CD14-positive monocyte (primary cell): Measurements from ENCODE around the gene CNGB1. TPM values are rescaled to one million over a fixed set of nuclear protein-coding genes. Genes with fewer than 3 reads are reported as not detected.

ENCODE experiments used
- DNase-seq, 3 donors: peaks; one replicate each; pipeline ENCODE4 v3.0.0-alpha.2; 2011 to 2022
- H2AFZ ChIP-seq: 2 replicates; pipeline ENCODE4 v1.6.0; 2012; ENCODE audit warnings: mild to moderate bottlenecking, low read depth, low read length, inconsistent platforms; ENCODE audit not compliant: insufficient read depth, poor library complexity, severe bottlenecking
- H3K27ac ChIP-seq, 2 donors: 1 replicate in 1 of 2; 2 replicates in 1 of 2; pipeline ENCODE4 v1.5.1; 2012 to 2013; ENCODE audit warnings: low read length in 2 of 2, control low read depth in 1 of 2, inconsistent platforms in 1 of 2, low read depth in 1 of 2, mild to moderate bottlenecking in 1 of 2
- H3K27me3 ChIP-seq, 2 donors: one replicate each; pipeline versions ENCODE4 v1.6.0 to v1.6.1; 2011 to 2013; ENCODE audit warnings: low read length in 2 of 2; ENCODE audit not compliant: control insufficient read depth in 2 of 2, insufficient read depth in 2 of 2
- H3K36me3 ChIP-seq, 2 donors: replicated peaks in 1 of 2; 1 replicate in 1 of 2; 2 replicates in 1 of 2; pipeline versions ENCODE4 v1.5.1 to v1.6.1; 2012 to 2013; ENCODE audit warnings: low read length in 2 of 2, control low read depth in 1 of 2, inconsistent platforms in 1 of 2, mild to moderate bottlenecking in 1 of 2; ENCODE audit not compliant: insufficient read depth in 2 of 2, control insufficient read depth in 1 of 2
- H3K4me1 ChIP-seq, 2 donors: 1 replicate in 1 of 2; 2 replicates in 1 of 2; pipeline versions ENCODE4 v1.5.1 to v1.6.1; 2012 to 2013; ENCODE audit warnings: low read length in 2 of 2, control low read depth in 1 of 2, inconsistent platforms in 1 of 2, mild to moderate bottlenecking in 1 of 2, moderate library complexity in 1 of 2; ENCODE audit not compliant: insufficient read depth in 2 of 2, control insufficient read depth in 1 of 2
- H3K4me2 ChIP-seq: replicated peaks from 2 replicates; pipeline ENCODE3; 2012; ENCODE audit warnings: low read length, moderate library complexity, mild to moderate bottlenecking; ENCODE audit not compliant: poor library complexity, severe bottlenecking; ENCODE audit errors: extremely low read depth
- H3K4me3 ChIP-seq, 3 experiments: fragments of 200-600 bp in 1 of 3; sonication (generic) in 1 of 3; replicated peaks in 1 of 3; 1 replicate in 2 of 3; 2 replicates in 1 of 3; pipeline ENCODE4 v1.5.1; 2011 to 2013; ENCODE audit warnings: low read length in 3 of 3, mild to moderate bottlenecking in 3 of 3, control low read depth in 2 of 3, low read depth in 2 of 3, inconsistent platforms in 1 of 3, moderate library complexity in 1 of 3
- H3K79me2 ChIP-seq: 2 replicates; pipeline ENCODE4 v1.6.0; 2012; ENCODE audit warnings: mild to moderate bottlenecking, control low read depth, inconsistent platforms, low read length, moderate library complexity; ENCODE audit not compliant: insufficient read depth
- H3K9ac ChIP-seq: 2 replicates; pipeline ENCODE4 v1.6.0; 2017; ENCODE audit warnings: low read length, mild to moderate bottlenecking; ENCODE audit not compliant: insufficient read depth, poor library complexity, severe bottlenecking
- H3K9me3 ChIP-seq, 2 donors: replicated peaks in 1 of 2; 1 replicate in 1 of 2; 2 replicates in 1 of 2; pipeline versions ENCODE4 v1.5.1 to v1.6.1; 2012 to 2013; ENCODE audit warnings: low read length in 2 of 2, control low read depth in 1 of 2; ENCODE audit not compliant: control insufficient read depth in 1 of 2, insufficient read depth in 1 of 2
- H4K20me1 ChIP-seq: 2 replicates; pipeline ENCODE4 v1.6.0; 2012; ENCODE audit warnings: mild to moderate bottlenecking, low read length, control low read depth, moderate library complexity; ENCODE audit not compliant: insufficient read depth
- H3K27ac Mint-ChIP-seq, 7 donors: one replicate each; pipeline ENCODE4 v1.8.0; 2020; ENCODE audit warnings: mild to moderate bottlenecking in 7 of 7, mixed read lengths in 7 of 7, moderate library complexity in 6 of 7, inconsistent platforms in 2 of 7
- H3K27me3 Mint-ChIP-seq, 3 donors: one replicate each; pipeline ENCODE4 v1.8.0; 2021 to 2022; ENCODE audit warnings: low read depth in 3 of 3, mild to moderate bottlenecking in 3 of 3, mixed read lengths in 3 of 3, moderate library complexity in 3 of 3, inconsistent platforms in 1 of 3
- H3K36me3 Mint-ChIP-seq, 2 donors: one replicate each; pipeline ENCODE4 v1.8.0; 2020; ENCODE audit warnings: mixed read lengths in 2 of 2, inconsistent platforms in 1 of 2, mild to moderate bottlenecking in 1 of 2
- H3K4me1 Mint-ChIP-seq: one replicate; pipeline ENCODE4 v1.8.0; 2020; ENCODE audit warnings: mild to moderate bottlenecking, mixed read lengths
- H3K4me3 Mint-ChIP-seq, 2 donors: one replicate each; pipeline ENCODE4 v1.8.0; 2020; ENCODE audit warnings: mild to moderate bottlenecking in 2 of 2, mixed read lengths in 2 of 2, moderate library complexity in 1 of 2
- H3K9me3 Mint-ChIP-seq, 7 donors: one replicate each; pipeline ENCODE4 v1.8.0; 2020 to 2022; ENCODE audit warnings: mixed read lengths in 7 of 7, mild to moderate bottlenecking in 6 of 7, moderate library complexity in 6 of 7, inconsistent platforms in 2 of 7
- CTCF ChIP-seq: fragments of 200-600 bp; IDR thresholded peaks from one replicate; pipeline ENCODE4 v1.8.0; 2022; ENCODE audit warnings: antibody characterized with exemption, mild to moderate bottlenecking
- WGBS: methylation state at CpG from one replicate; pipeline ENCODE4 v1.1.5; 2013; ENCODE audit warnings: missing lambda C conversion rate; ENCODE audit not compliant: insufficient coverage; 5-methylcytosine and 5-hydroxymethylcytosine counted together
- intact Hi-C, 2 donors: fragments of 100-400 bp; cut with micrococcal nuclease; formaldehyde crosslinking; loops; one replicate each; pipeline versions ENCODE4 v1.15.0 to v1.15.1; 2023
- polyA plus RNA-seq, 3 donors: library from polyadenylated mRNA; depleted of rRNA in 1 of 3; unstranded in 2 of 3; stranded (reverse) in 1 of 3; fragments of 300-500 nt in 2 of 3; fragments of >200 nt in 1 of 3; fragmentation: Illumina TruSeq in 2 of 3; gene quantifications; 1 replicate in 2 of 3; 2 replicates in 1 of 3; pipeline ENCODE4 v1.2.3, GENCODE V29; 2012 to 2021

Gene CNGB1
- polyA plus RNA-seq, 3 donors, result not detected

- intact Hi-C loops, result no loop called here
- Histone ChIP-seq H3K4me2 (no peak overlapping the region), H3K27me3 (no peaks in the 10 kb centered on the region), H3K4me3 (no peak overlapping the region), H3K9ac (no peak overlapping the region), H2AFZ (no peak overlapping the region), H4K20me1 (no peaks in the 10 kb centered on the region), H3K79me2 (no peaks in the 10 kb centered on the region), H3K27ac (no peak overlapping the region), H3K9me3 (no peaks in the 10 kb centered on the region), H3K36me3 (no peaks in the 10 kb centered on the region), H3K4me1 (no peaks in the 10 kb centered on the region)
- peak overlapping the region in 1 of 7 donors; percentile 41 for H3K27ac Mint-ChIP-seq
- H3K4me1 Mint-ChIP-seq, result peaks cover 3% of the 10 kb centered on the region
- H3K4me3 Mint-ChIP-seq, result peak overlapping the region in 1 of 2 donors; percentile 43
- DNase-seq, result peak; percentile 12 to 59 (median 49)
- H3K36me3 Mint-ChIP-seq, result no peaks in the 10 kb centered on the region
- WGBS, result 100% methylated on average over 1 of the region's 1 CpG
- no peak for TF ChIP-seq CTCF
- no peaks in the 10 kb centered on the region for H3K9me3 Mint-ChIP-seq
- peaks cover 2 to 19% (median 4%) of the 10 kb centered on the region in 3 donors for H3K27me3 Mint-ChIP-seq
These were observed 99.5 kb downstream of the CNGB1 start for GRCh38 chr16:57871456-57871855.

- Histone ChIP-seq H3K27me3 (no peaks in the 10 kb centered on the region), H3K4me1 (no peaks in the 10 kb centered on the region), H3K79me2 (no peaks in the 10 kb centered on the region), H3K9me3 (no peaks in the 10 kb centered on the region), H4K20me1 (no peaks in the 10 kb centered on the region), H2AFZ (no peak overlapping the region), H3K36me3 (no peaks in the 10 kb centered on the region), H3K4me2 (no peak overlapping the region), H3K4me3 (no peak overlapping the region), H3K9ac (no peak overlapping the region), H3K27ac (no peak overlapping the region)
- Mint-ChIP-seq H3K4me1 (peaks cover 3% of the 10 kb centered on the region), H3K9me3 (no peaks in the 10 kb centered on the region), H3K4me3 (no peak overlapping the region), H3K27me3 (peaks cover 2 to 19% (median 4%) of the 10 kb centered on the region in 3 donors), H3K36me3 (no peaks in the 10 kb centered on the region), H3K27ac (no peak overlapping the region)
- DNase-seq, result no peak
- intact Hi-C loops, result no loop called here
- TF ChIP-seq CTCF, result no peak
- 100% methylated on average over 2 of the region's 7 CpGs for WGBS
These were observed 100.0 kb downstream of the CNGB1 start for GRCh38 chr16:57870753-57871454.
